Suprapubic skin (tissue), 4 donors: ENCODE results near the gene CYFIP2. TPM values are rescaled to one million over a fixed set of nuclear protein-coding genes. Genes with fewer than 3 reads are reported as not detected.

Experiments used
- DNase-seq, 2 donors: peaks; one replicate each; pipeline ENCODE4 v3.0.0-alpha.2; 2019; ENCODE audit warnings: low spot score in 2 of 2
- H3K27ac ChIP-seq: fragments of 200-600 bp; sonication (generic); one replicate; pipeline ENCODE4 v1.5.1; 2019
- H3K27me3 ChIP-seq: fragments of 200-600 bp; sonication (generic); one replicate; pipeline ENCODE4 v1.5.1; 2019
- H3K36me3 ChIP-seq: fragments of 200-600 bp; sonication (generic); one replicate; pipeline ENCODE4 v1.5.1; 2019
- H3K4me1 ChIP-seq: fragments of 200-600 bp; sonication (generic); one replicate; pipeline ENCODE4 v1.5.1; 2019
- H3K4me3 ChIP-seq: fragments of 200-600 bp; sonication (generic); one replicate; pipeline ENCODE4 v1.5.1; 2019; ENCODE audit warnings: mild to moderate bottlenecking
- H3K9me3 ChIP-seq: fragments of 200-600 bp; sonication (generic); one replicate; pipeline ENCODE4 v1.5.1; 2019
- CTCF ChIP-seq, 2 donors: fragments of 200-600 bp in 1 of 2; fragments of 450-650 bp in 1 of 2; sonication (generic) in 1 of 2; IDR thresholded peaks; one replicate each; pipeline ENCODE4 v1.5.1; 2016 to 2019; ENCODE audit warnings: antibody characterized with exemption in 2 of 2, mild to moderate bottlenecking in 1 of 2, moderate library complexity in 1 of 2
- EP300 ChIP-seq: sonication (generic); formaldehyde crosslinking; IDR thresholded peaks from one replicate; pipeline ENCODE4 v1.6.1; 2017; ENCODE audit warnings: antibody characterized with exemption
- POLR2A ChIP-seq, 2 donors: fragments of 450-650 bp; IDR thresholded peaks; one replicate each; pipeline ENCODE4 v1.6.1; 2017; ENCODE audit warnings: antibody characterized with exemption in 2 of 2, mild to moderate bottlenecking in 2 of 2, moderate library complexity in 2 of 2
- POLR2AphosphoS5 ChIP-seq, 3 donors: sonication (generic); formaldehyde crosslinking; IDR thresholded peaks; one replicate each; pipeline ENCODE4 v1.6.1; 2017; ENCODE audit warnings: antibody characterized with exemption in 3 of 3
- WGBS: methylation state at CpG from one replicate; pipeline ENCODE4 v1.1.5; 2018; 5-methylcytosine and 5-hydroxymethylcytosine counted together
- total RNA-seq, 4 donors: library from RNA; depleted of rRNA; stranded (reverse); fragments of >200 nt; gene quantifications; one replicate each; pipeline ENCODE4 v1.1.0, GENCODE V29; 2016

The CYFIP2 gene
- total RNA-seq, 4 donors from 2014 or later: 12.7 to 17.1 (median 14.9) TPM

GRCh38 chr5:157221959-157222358 is 44.0 kb upstream of the CYFIP2 start:
- Histone ChIP-seq H3K9me3 (no peaks in the 10 kb centered on the region), H3K27me3 (no peaks in the 10 kb centered on the region), H3K27ac (no peak overlapping the region), H3K4me1 (no peaks in the 10 kb centered on the region), H3K4me3 (no peak overlapping the region), H3K36me3 (no peaks in the 10 kb centered on the region)
- WGBS: 78% methylated on average over 5 of the region's 5 CpGs
- no peak for DNase-seq
- TF ChIP-seq POLR2A (IDR thresholded peaks at IDR 0.05) (no peak), POLR2AphosphoS5 (IDR thresholded peaks at IDR 0.05) (no peak), EP300 (no peak), CTCF (IDR thresholded peaks at IDR 0.05) (no peak)

GRCh38 chr5:157222506-157223230 is 43.3 kb upstream of the CYFIP2 start:
- no peak for DNase-seq
- Histone ChIP-seq H3K4me1 (no peaks in the 10 kb centered on the region), H3K36me3 (no peaks in the 10 kb centered on the region), H3K27me3 (no peaks in the 10 kb centered on the region), H3K4me3 (no peak overlapping the region), H3K9me3 (no peaks in the 10 kb centered on the region), H3K27ac (no peak overlapping the region)
- 85% methylated on average over 10 of the region's 10 CpGs for WGBS
- TF ChIP-seq EP300: no peak
- no peak for TF ChIP-seq POLR2A (IDR thresholded peaks at IDR 0.05)
- TF ChIP-seq POLR2AphosphoS5 (IDR thresholded peaks at IDR 0.05): no peak
- no peak for TF ChIP-seq CTCF (IDR thresholded peaks at IDR 0.05)

GRCh38 chr5:157225469-157226422 is 40.2 kb upstream of the CYFIP2 start:
- H3K4me3 ChIP-seq: no peak overlapping the region
- no peak overlapping the region for H3K27ac ChIP-seq
- no peak for TF ChIP-seq POLR2A (IDR thresholded peaks at IDR 0.05)
- TF ChIP-seq CTCF (IDR thresholded peaks at IDR 0.05): no peak
- TF ChIP-seq POLR2AphosphoS5 (IDR thresholded peaks at IDR 0.05): no peak
- no peak for TF ChIP-seq EP300
- no peaks in the 10 kb centered on the region for H3K27me3 ChIP-seq
- WGBS: 79% methylated on average over 6 of the region's 6 CpGs
- H3K36me3 ChIP-seq: no peaks in the 10 kb centered on the region
- H3K9me3 ChIP-seq: no peaks in the 10 kb centered on the region
- no peak for DNase-seq
- no peaks in the 10 kb centered on the region for H3K4me1 ChIP-seq

- DNase-seq: no peak
- H3K27me3 ChIP-seq: no peaks in the 10 kb centered on the region
- H3K27ac ChIP-seq: no peak overlapping the region
- H3K36me3 ChIP-seq: no peaks in the 10 kb centered on the region
- TF ChIP-seq EP300 (no peak), POLR2AphosphoS5 (IDR thresholded peaks at IDR 0.05) (no peak), CTCF (IDR thresholded peaks at IDR 0.05) (no peak), POLR2A (IDR thresholded peaks at IDR 0.05) (no peak)
- H3K4me1 ChIP-seq: no peaks in the 10 kb centered on the region
- H3K4me3 ChIP-seq: no peak overlapping the region
- H3K9me3 ChIP-seq: no peaks in the 10 kb centered on the region
These were observed 35.3 kb upstream of the CYFIP2 start for GRCh38 chr5:157230610-157231009.

GRCh38 chr5:157232706-157233105 is 33.2 kb upstream of the CYFIP2 start:
- Histone ChIP-seq H3K4me1 (no peaks in the 10 kb centered on the region), H3K27ac (no peak overlapping the region), H3K4me3 (no peak overlapping the region), H3K36me3 (no peaks in the 10 kb centered on the region), H3K9me3 (no peaks in the 10 kb centered on the region), H3K27me3 (no peaks in the 10 kb centered on the region)
- WGBS: 70% methylated on average over 6 of the region's 6 CpGs
- TF ChIP-seq POLR2AphosphoS5 (IDR thresholded peaks at IDR 0.05): no peak
- no peak for TF ChIP-seq EP300
- no peak for TF ChIP-seq CTCF (IDR thresholded peaks at IDR 0.05)
- no peak for TF ChIP-seq POLR2A (IDR thresholded peaks at IDR 0.05)
- DNase-seq: no peak
